ENCODE measurements around the gene HCRTR1.
A peak's percentile ranks its signal among the peaks of the same experiment; 100 is the strongest.

GRCh38 chr1:31633117-31633516, 15.6 kb downstream of the HCRTR1 start:
- TF ChIP-seq CTCF (IDR thresholded peaks at IDR 0.05) (peak in 1 of 3 experiments; percentile 24), POLR2A (IDR thresholded peaks at IDR 0.05) (no peak)
